ACC112 (cell line): ENCODE data around the gene TMEM167A.

Experiments used
- H2AFZ ChIP-seq: fragments of 200-600 bp; sonication (generic); one replicate; pipeline ENCODE4 v1.6.0; 2017; ENCODE audit warnings: antibody characterized with exemption, low read length; ENCODE audit not compliant: unreplicated experiment
- H3K27ac ChIP-seq: fragments of 200-600 bp; sonication (generic); 2 replicates; pipeline ENCODE4 v1.5.1; 2014; ENCODE audit warnings: low read depth, mild to moderate bottlenecking, antibody characterized with exemption, low read length, moderate library complexity
- H3K27me3 ChIP-seq: fragments of 200-600 bp; sonication (generic); 2 replicates; pipeline ENCODE4 v1.6.1; 2014; ENCODE audit warnings: mild to moderate bottlenecking, antibody characterized with exemption, low read length, moderate library complexity, mixed read lengths; ENCODE audit not compliant: insufficient read depth
- H3K36me3 ChIP-seq: fragments of 200-600 bp; sonication (generic); 2 replicates; pipeline ENCODE4 v1.6.1; 2016; ENCODE audit warnings: mild to moderate bottlenecking, antibody characterized with exemption, low read length, moderate library complexity, mixed read lengths; ENCODE audit not compliant: insufficient read depth
- H3K4me1 ChIP-seq: fragments of 200-600 bp; sonication (generic); one replicate; pipeline ENCODE4 v1.6.1; 2016; ENCODE audit warnings: low read length, mixed read lengths; ENCODE audit not compliant: insufficient read depth, unreplicated experiment, control insufficient read depth
- H3K4me3 ChIP-seq: fragments of 200-600 bp; sonication (generic); 2 replicates; pipeline ENCODE4 v1.5.1; 2014; ENCODE audit warnings: mild to moderate bottlenecking, low read depth, low read length
- H3K79me2 ChIP-seq: fragments of 200-600 bp; sonication (generic); one replicate; pipeline ENCODE4 v1.6.0; 2016; ENCODE audit warnings: low read length; ENCODE audit not compliant: control insufficient read depth, unreplicated experiment, insufficient read depth

TMEM167A gene

GRCh38 chr5:83076742-83077661, at the start of gene TMEM167A, which contains the start of gene XRCC4:
Gene TMEM167A, minus strand, starts transcription at chr5:83077394. Its CDS starts 71 bp downstream, at chr5:83077323.
Gene XRCC4, plus strand, starts transcription at chr5:83077547. Its CDS starts 27,373 bp downstream, at chr5:83104920.
- H3K4me3 ChIP-seq: peak within 1 kb of the TSS; percentile 100
- peak within 1 kb of the TSS; percentile 99 for H2AFZ ChIP-seq
- H3K79me2 ChIP-seq: peaks cover 68% of the 10 kb centered on the region
- peak within 1 kb of the TSS; percentile 83 for H3K27ac ChIP-seq
- H3K27me3 ChIP-seq: no peaks in the 10 kb centered on the region
- H3K4me1 ChIP-seq: peaks cover 14% of the 10 kb centered on the region
- H3K36me3 ChIP-seq: peaks cover 7% of the 10 kb centered on the region; the same call in 1 of the 2 replicates

DNA sequence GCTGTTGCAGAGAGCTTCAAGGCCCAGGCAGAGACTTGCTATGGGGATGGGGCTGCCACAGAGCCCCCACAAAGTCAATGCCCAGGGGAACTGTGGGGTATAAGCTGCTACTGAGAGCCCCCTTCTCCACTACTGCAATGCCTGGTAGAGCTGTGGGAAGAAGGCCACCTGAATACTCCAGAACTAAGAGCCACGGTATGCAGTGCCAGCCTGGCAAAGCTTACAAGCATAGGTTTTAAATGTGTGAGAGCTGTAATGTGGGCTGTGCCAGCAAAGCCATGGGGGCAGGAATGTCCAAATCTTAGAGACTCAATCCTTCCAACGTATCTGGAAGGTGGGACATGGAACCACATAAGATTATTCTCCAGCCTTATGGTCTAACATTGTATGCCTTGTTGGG, 49.3 kb upstream of the TMEM167A start:
- Histone ChIP-seq H3K27ac (no peak overlapping the region), H3K4me1 (no peaks in the 10 kb centered on the region), H3K4me3 (no peak overlapping the region), H3K79me2 (no peaks in the 10 kb centered on the region), H3K27me3 (no peaks in the 10 kb centered on the region), H3K36me3 (no peaks in the 10 kb centered on the region; the same call in 1 of the 2 replicates), H2AFZ (no peak overlapping the region)

DNA sequence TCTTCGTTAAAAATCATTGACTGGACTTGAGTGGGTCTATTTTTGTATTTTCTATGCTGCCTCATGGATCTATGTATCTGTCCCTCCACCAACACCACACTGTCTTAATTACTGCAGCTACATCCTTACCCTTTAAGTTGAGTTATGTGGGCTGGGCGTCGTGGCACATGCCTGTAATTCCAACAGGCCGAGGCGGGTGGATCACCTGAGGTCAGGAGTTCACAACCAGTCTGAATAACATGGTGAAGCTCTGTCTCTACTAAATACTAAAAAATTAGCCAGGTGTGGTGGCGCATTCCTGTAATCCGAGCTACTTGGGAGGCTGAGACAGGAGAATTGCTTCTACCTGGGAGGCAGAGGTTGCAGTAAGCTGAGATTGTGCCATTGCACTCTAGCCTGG, 48.4 kb upstream of the TMEM167A start:
- Histone ChIP-seq H3K27me3 (no peaks in the 10 kb centered on the region), H3K4me1 (no peaks in the 10 kb centered on the region), H2AFZ (no peak overlapping the region), H3K79me2 (no peaks in the 10 kb centered on the region), H3K36me3 (no peaks in the 10 kb centered on the region; the same call in 1 of the 2 replicates), H3K4me3 (no peak overlapping the region), H3K27ac (no peak overlapping the region)

- Histone ChIP-seq H2AFZ (no peak overlapping the region), H3K36me3 (no peaks in the 10 kb centered on the region; the same call in 1 of the 2 replicates), H3K27ac (no peak overlapping the region), H3K27me3 (no peaks in the 10 kb centered on the region), H3K79me2 (no peaks in the 10 kb centered on the region), H3K4me1 (no peaks in the 10 kb centered on the region), H3K4me3 (no peak overlapping the region)
Measured at GRCh38 chr5:83124593-83124992, 47.4 kb upstream of the TMEM167A start.

- no peak overlapping the region for H3K27ac ChIP-seq
- no peak overlapping the region for H2AFZ ChIP-seq
- H3K27me3 ChIP-seq: no peaks in the 10 kb centered on the region
- H3K79me2 ChIP-seq: no peaks in the 10 kb centered on the region
- peaks cover 4% of the 10 kb centered on the region; the same call in 1 of the 2 replicates for H3K36me3 ChIP-seq
- no peaks in the 10 kb centered on the region for H3K4me1 ChIP-seq
- H3K4me3 ChIP-seq: no peak overlapping the region
Measured at GRCh38 chr5:83118976-83119375, 41.8 kb upstream of the TMEM167A start.

DNA sequence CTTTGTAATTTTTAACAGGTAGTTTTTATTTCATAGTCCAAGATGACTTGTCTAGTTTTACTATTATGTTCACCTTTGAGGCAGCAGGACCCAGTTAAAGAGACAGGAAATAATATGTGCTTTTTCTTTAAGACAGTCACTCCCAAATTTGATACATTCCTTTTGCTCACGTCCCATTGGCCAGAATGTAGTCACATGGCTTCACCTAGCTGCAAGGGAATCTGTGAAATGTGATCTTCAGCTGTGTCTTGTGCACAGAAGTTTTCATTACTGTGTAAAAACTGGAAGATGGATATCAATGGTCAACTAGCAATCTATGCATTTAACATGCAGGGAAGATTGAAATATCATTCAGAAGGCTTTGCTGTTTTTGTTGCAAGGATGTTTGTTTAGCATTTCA, 41.3 kb upstream of the TMEM167A start:
- Histone ChIP-seq H3K4me3 (no peak overlapping the region), H3K27me3 (no peaks in the 10 kb centered on the region)

DNA sequence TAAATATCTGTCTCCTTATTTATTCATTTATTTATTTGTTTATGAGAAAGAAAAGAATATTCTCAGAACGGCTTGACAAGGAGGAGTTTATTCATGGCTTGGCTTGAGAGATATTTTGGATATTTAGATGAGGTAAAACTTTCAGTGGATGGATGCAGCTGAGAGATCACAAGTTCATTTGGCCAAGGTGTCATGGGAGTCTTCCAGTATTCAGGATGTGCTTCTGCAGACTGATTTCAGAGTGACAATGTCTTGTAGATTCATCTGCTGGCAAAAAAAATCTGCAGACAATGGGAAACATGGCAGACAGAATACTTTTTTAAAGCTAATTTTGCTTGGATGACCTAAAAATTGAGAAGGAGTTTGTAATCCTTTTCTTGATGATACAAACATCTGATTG, 38.6 kb upstream of the TMEM167A start:
- H3K79me2 ChIP-seq: no peaks in the 10 kb centered on the region
- peaks cover 6% of the 10 kb centered on the region for H3K36me3 ChIP-seq
- no peak overlapping the region for H2AFZ ChIP-seq
- no peaks in the 10 kb centered on the region for H3K27me3 ChIP-seq
- no peaks in the 10 kb centered on the region for H3K4me1 ChIP-seq
- no peak overlapping the region for H3K27ac ChIP-seq
- H3K4me3 ChIP-seq: no peak overlapping the region

More for the DNA sequence above, 41.3 kb upstream of the TMEM167A start:
- Histone ChIP-seq H2AFZ (no peak overlapping the region), H3K27ac (no peak overlapping the region), H3K4me1 (no peaks in the 10 kb centered on the region), H3K79me2 (no peaks in the 10 kb centered on the region), H3K36me3 (peaks cover 4% of the 10 kb centered on the region; the same call in 1 of the 2 replicates)

GRCh38 chr5:83109380-83109779, 32.2 kb upstream of the TMEM167A start:
- Histone ChIP-seq H3K27ac (no peak overlapping the region), H3K36me3 (peaks cover 3% of the 10 kb centered on the region; the same call in 1 of the 2 replicates), H3K27me3 (no peaks in the 10 kb centered on the region), H3K79me2 (no peaks in the 10 kb centered on the region), H3K4me1 (no peaks in the 10 kb centered on the region), H3K4me3 (no peak overlapping the region), H2AFZ (no peak overlapping the region)

GRCh38 chr5:83107692-83108420, 30.7 kb upstream of the TMEM167A start:
- Histone ChIP-seq H3K4me3 (no peak overlapping the region), H2AFZ (no peak overlapping the region), H3K27me3 (no peaks in the 10 kb centered on the region), H3K4me1 (no peaks in the 10 kb centered on the region), H3K79me2 (no peaks in the 10 kb centered on the region), H3K36me3 (peaks cover 3% of the 10 kb centered on the region; the same call in 1 of the 2 replicates), H3K27ac (no peak overlapping the region)

- no peaks in the 10 kb centered on the region for H3K4me1 ChIP-seq
- H3K36me3 ChIP-seq: no peaks in the 10 kb centered on the region; the same call in 1 of the 2 replicates
- no peaks in the 10 kb centered on the region for H3K79me2 ChIP-seq
- H3K27ac ChIP-seq: no peak overlapping the region
- H3K27me3 ChIP-seq: no peaks in the 10 kb centered on the region
- H3K4me3 ChIP-seq: no peak overlapping the region
- no peak overlapping the region for H2AFZ ChIP-seq
Measured at GRCh38 chr5:83104021-83104420, 26.8 kb upstream of the TMEM167A start.
